Astrocyte of the cerebellum (primary cell): ENCODE measurements around the gene PRAF2.

ENCODE experiments used
- DNase-seq: peaks from one replicate; pipeline ENCODE4 v3.0.0-alpha.2; 2011; ENCODE audit warnings: low read depth
- H3K4me3 ChIP-seq: 2 replicates; pipeline ENCODE4 v1.5.1; 2011; ENCODE audit warnings: mild to moderate bottlenecking, low read depth, low read length, moderate library complexity
- in situ Hi-C: cut with HindIII; loops from 2 replicates; pipeline ENCODE4 v1.10.0; 2017; ENCODE audit warnings: low sequenced_read_pairs
- TF ChIP-seq, protein P1 (sequence below): IDR thresholded peaks from 2 replicates; pipeline ENCODE4 v1.5.1; 2012; ENCODE audit warnings: low read length, low read depth, moderate library complexity, mild to moderate bottlenecking; ENCODE audit errors: missing control alignments

The PRAF2 gene

DNA sequence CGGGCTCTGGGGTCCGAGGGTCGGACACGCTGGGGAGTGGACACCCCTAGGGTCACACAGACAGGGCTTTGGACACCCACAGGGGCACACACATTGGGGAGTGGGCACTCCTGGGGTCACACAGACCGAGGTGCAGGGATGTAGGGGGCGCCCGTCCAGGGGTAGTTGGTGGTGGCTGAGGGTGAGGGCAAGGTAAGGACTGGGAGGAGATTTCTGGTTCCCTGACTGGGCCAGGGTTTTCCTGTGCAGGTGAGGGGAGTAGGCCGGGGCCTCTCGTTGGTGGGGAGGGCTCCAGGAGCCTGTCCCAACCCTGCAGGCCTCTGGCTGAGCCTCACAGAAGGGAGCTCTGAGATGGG lies 27.8 kb upstream of the PRAF2 start:
- H3K4me3 ChIP-seq, result peak overlapping the region; percentile 60
- in situ Hi-C loops, result no loop called here
- DNase-seq, result no peak
- TF ChIP-seq, protein P1, sequence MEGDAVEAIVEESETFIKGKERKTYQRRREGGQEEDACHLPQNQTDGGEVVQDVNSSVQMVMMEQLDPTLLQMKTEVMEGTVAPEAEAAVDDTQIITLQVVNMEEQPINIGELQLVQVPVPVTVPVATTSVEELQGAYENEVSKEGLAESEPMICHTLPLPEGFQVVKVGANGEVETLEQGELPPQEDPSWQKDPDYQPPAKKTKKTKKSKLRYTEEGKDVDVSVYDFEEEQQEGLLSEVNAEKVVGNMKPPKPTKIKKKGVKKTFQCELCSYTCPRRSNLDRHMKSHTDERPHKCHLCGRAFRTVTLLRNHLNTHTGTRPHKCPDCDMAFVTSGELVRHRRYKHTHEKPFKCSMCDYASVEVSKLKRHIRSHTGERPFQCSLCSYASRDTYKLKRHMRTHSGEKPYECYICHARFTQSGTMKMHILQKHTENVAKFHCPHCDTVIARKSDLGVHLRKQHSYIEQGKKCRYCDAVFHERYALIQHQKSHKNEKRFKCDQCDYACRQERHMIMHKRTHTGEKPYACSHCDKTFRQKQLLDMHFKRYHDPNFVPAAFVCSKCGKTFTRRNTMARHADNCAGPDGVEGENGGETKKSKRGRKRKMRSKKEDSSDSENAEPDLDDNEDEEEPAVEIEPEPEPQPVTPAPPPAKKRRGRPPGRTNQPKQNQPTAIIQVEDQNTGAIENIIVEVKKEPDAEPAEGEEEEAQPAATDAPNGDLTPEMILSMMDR, result no peak

DNA sequence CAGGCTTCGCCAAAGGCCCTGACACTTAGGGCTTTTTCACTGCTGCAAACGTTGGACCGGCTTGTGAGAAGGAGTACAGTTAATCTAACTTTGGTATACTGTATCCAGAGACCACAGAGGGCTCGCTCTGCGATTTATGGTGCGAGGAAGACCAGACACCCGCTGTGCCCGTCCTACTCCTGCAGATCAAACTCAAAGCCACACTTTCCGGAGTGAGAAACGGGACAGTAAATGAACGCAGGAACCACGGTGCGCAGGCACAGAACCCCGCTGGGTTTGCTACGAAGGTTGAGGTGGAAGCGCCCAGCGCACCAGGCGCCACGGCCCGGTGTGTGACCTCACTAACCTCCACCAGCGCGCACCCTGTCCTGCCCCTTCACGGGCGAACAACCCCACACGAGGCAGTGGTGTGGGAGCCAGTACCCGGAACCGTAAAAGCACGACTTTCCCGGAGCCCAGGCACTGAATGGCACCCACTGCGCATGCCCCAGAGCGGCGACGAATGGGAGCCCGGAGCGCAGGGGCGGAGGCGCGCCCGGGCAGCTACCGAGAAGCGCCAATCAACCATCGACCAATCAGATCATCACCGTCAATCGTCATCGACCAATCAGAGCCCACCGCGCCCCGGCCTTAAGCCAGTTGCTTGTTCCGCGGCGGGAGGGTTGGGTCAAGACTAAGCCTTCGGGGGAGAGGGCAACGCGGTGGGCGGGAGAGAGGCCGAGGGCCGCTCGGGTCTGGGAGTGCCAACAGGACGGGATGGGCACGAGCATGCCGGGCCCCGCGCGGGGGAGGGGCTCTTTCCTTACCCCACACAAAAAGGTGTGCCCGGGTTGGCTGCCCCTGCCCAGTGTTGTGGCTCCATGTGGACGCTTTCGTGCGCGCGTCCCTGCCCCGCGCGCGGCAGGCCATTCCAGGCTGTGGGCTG lies 27.2 kb upstream of the PRAF2 start:
- in situ Hi-C loops, result no loop called here
- H3K4me3 ChIP-seq, result peak overlapping the region; percentile 60
- DNase-seq, result peak; percentile 74
- TF ChIP-seq, protein P1, result no peak

DNA sequence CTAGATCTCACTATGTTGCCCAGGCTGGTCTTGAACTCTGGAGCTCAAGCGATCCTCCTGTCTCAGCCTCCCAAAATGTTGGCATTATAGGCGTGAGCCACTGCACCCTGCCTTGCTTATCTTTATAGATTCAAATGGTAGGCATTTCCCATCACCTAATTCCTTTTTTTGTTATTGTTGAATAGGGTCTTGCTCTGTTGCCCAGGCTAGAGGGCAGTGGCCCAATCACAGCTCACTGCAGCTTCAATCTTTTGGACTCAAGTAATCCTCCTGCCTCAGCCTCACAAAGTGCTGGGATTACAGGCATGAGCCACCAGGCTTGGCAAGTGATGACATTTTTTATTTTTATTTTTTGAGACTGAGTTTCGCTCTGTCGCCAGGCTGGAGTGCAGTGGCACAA lies 22.6 kb upstream of the PRAF2 start:
- TF ChIP-seq, protein P1, result no peak
- no peak overlapping the region for H3K4me3 ChIP-seq
- in situ Hi-C loops, result no loop called here
- DNase-seq, result no peak

DNA sequence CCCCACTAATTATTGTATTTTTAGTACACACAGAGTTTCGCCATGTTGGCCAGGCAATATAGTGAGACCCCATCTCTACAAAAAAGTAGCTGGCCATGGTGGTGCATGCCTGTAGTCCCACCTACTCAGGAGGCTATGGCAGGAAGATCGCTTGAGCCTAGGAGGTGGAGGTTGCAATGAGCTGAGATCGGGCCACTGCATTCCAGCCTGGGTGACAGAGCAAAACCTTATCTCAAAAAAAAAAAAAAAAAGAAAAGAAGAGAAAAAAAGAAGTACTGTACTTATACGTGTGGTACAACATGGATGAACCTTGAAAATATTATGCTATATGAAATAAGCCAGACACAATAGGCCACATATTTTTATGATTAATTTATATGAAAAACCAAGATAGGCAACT lies 15.8 kb upstream of the PRAF2 start:
- in situ Hi-C loops, result no loop called here
- TF ChIP-seq, protein P1, result no peak
- DNase-seq, result no peak
- no peak overlapping the region for H3K4me3 ChIP-seq

DNA sequence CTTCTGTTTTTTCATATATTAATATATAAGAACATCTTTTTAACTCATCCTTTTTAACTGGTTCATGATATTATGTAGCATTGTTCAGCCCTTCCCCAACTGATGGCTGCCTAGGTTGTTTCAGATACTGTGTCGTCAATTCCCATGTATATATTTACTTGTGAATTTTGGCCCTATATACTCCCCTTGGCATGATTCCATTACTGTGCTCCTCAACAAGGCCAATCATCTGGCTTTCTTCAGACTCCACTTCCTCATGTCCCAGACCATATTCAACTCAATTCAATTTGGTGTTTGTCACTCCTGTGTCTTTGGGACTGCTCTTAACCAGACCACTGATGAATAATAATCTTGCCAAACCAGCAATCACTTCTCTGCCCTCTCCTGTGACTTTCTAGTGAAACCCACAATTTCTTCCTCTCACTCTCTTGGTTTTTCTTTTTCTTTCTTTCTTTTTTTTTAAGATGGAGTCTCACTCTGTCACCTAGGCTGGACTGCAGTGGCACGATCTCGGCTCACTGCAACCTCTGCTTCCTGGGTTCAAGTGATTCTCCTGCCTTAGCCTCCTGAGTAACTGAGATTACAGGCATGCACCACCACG lies 8.6 kb upstream of the PRAF2 start:
- no peak for DNase-seq
- TF ChIP-seq, protein P1, result no peak
- in situ Hi-C loops, result no loop called here
- no peak overlapping the region for H3K4me3 ChIP-seq

DNA sequence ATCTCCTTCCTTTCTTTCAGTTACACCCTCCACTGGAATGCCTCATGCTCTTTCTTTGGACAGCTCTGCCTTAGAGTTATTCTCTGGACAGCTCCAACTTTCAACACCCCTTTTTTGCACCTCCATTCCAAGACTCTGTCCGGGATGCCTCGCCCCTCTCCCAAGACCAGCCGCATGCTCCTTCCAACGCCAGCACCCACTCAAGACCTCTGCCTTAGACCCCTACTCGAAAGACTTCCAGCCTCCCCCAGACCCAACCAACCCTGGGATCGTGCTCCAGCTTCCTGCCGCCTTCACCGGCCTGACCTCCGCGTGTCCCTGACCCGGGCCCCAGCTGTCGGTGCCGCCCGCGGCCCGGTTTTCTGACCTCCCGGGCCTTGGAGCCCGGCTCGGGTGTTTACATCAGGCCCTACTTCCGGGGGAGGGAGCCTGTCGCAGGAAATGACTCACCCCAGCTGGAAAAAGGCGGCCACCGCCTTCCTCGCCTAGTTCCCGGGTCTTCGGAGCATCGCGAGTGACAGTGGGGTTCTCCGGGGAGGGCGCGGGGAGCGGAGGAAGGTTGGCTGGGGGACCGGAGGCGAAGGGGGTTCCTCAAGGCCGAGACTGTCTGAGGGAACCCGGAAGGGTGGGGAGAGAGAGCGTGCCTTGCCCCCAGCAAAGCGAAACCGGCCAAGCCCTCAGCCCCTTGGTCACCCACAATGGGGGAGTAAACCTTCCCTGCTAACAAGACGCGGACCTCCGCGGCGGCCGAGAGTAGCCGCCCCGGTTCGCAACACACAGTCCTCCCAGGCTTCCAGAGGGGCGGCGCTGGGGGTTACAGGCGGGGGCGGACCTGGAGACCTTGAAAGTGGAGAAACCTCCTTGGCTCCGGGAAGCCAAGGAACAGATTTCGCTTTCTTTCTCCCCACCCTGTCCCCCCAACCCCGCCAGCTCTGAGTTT lies 6.0 kb upstream of the PRAF2 start, which contains the start of gene WDR45:
TSS of gene WDR45 (minus strand) at position 399 of the 940 bp plus-strand sequence. CDS start 1,792 bp downstream, outside the sequence.
- peak within 1 kb of the TSS; percentile 63 for H3K4me3 ChIP-seq
- peak; percentile 19 for DNase-seq
- TF ChIP-seq, protein P1, result no peak
- in situ Hi-C loops, result no loop called here
